HCT116 (cell line): ENCODE measurements around the gene ALOX5AP. TPM values are rescaled to one million over a fixed set of nuclear protein-coding genes. Genes with fewer than 3 reads are reported as not detected.

Experiments used
- ATAC-seq: fragments of 200-7000 bp; cut with Tn5 transposase; 2 replicates; pipeline ENCODE4 v1.9.1; 2020; ENCODE audit warnings: mild to moderate bottlenecking, moderate library complexity
- BruUV-seq: library from RNA; stranded (reverse); fragments of 400-500 nt; replicated peaks from 2 replicates; lab custom pipeline; 2021; lab: Mats Ljungman, UMichigan
- CTCF ChIA-PET: fragments of 300-600 bp; sonication (Branson Sonifier 250); formaldehyde crosslinking; loops from one replicate; lab custom pipeline; 2021; ENCODE audit warnings: antibody characterized with exemption; lab: Charles Lee
- POLR2A ChIA-PET: fragments of 300-600, 350-600 bp; sonication (Branson Sonifier 250); formaldehyde crosslinking; loops from one replicate; lab custom pipeline; 2021; ENCODE audit warnings: antibody characterized with exemption; lab: Charles Lee
- RAD21 ChIA-PET, 2 experiments: fragments of 300-600 bp; sonication (Branson Sonifier 250); formaldehyde crosslinking; loops; one replicate each; lab custom pipeline; 2023; ENCODE audit warnings: low total read pairs in 2 of 2; ENCODE audit not compliant: uncharacterized antibody in 2 of 2, unreplicated experiment in 2 of 2, low non-redundant PET in 1 of 2; lab: Charles Lee
- DNase-seq: peaks from one replicate; pipeline ENCODE4 v3.0.0-alpha.2; 2010; ENCODE audit warnings: low read depth, low spot score
- H2AFZ ChIP-seq: fragments of 200-600 bp; shearing (Covaris generic), sonication (generic); 2 replicates; pipeline ENCODE4 v1.6.1; 2017; ENCODE audit warnings: low read depth, mixed run types, mixed read lengths, antibody characterized with exemption, low read length; ENCODE audit not compliant: poor library complexity, severe bottlenecking
- H3K27ac ChIP-seq: 2 replicates; pipeline ENCODE4 v1.5.1; 2012; ENCODE audit warnings: low read depth, low read length
- H3K27me3 ChIP-seq: fragments of 200-600 bp; sonication (generic); 2 replicates; pipeline ENCODE4 v1.6.1; 2016; ENCODE audit warnings: mixed run types, low read length, mixed read lengths; ENCODE audit not compliant: insufficient read depth
- H3K36me3 ChIP-seq, 2 experiments: fragments of 200-500 bp in 1 of 2; fragments of 200-600 bp in 1 of 2; sonication (Bioruptor generic) in 1 of 2; sonication (generic) in 1 of 2; 2 replicates each; pipeline versions ENCODE4 v1.5.1 to v1.6.1; 2014 to 2016; ENCODE audit warnings: low read length in 2 of 2, inconsistent platforms in 1 of 2, mixed read lengths in 1 of 2, mixed run types in 1 of 2; ENCODE audit not compliant: insufficient read depth in 2 of 2, control insufficient read depth in 1 of 2
- H3K4me1 ChIP-seq, 2 experiments: fragments of 200-600 bp in 1 of 2; sonication (generic) in 1 of 2; 2 replicates each; pipeline versions ENCODE4 v1.5.1 to v1.6.1; 2012 to 2017; ENCODE audit warnings: low read length in 2 of 2, inconsistent platforms in 1 of 2, mild to moderate bottlenecking in 1 of 2, mixed read lengths in 1 of 2, mixed run types in 1 of 2, moderate library complexity in 1 of 2; ENCODE audit not compliant: insufficient read depth in 2 of 2, control insufficient read depth in 1 of 2
- H3K4me2 ChIP-seq: fragments of 200-600 bp; sonication (generic); 2 replicates; pipeline ENCODE4 v1.6.1; 2017; ENCODE audit warnings: mixed run types, low read length, mixed read lengths
- H3K4me3 ChIP-seq, 2 experiments: fragments of 200-600 bp in 1 of 2; sonication (generic) in 1 of 2; replicated peaks in 1 of 2; 2 replicates each; pipeline ENCODE4 v1.5.1; 2011 to 2016; ENCODE audit warnings: low read length in 2 of 2, control low read depth in 1 of 2, low read depth in 1 of 2, mild to moderate bottlenecking in 1 of 2, mixed read lengths in 1 of 2, mixed run types in 1 of 2
- H3K79me2 ChIP-seq: fragments of 200-600 bp; sonication (generic); 2 replicates; pipeline ENCODE4 v1.6.1; 2017; ENCODE audit warnings: mild to moderate bottlenecking, mixed run types, low read length, moderate library complexity, mixed read lengths; ENCODE audit not compliant: insufficient read depth
- H3K9ac ChIP-seq: fragments of 200-600 bp; sonication (generic); 2 replicates; pipeline ENCODE4 v1.6.1; 2016; ENCODE audit warnings: low read length, mixed read lengths
- H3K9me2 ChIP-seq: fragments of 200-600 bp; sonication (generic), shearing (Covaris generic); 2 replicates; pipeline ENCODE4 v1.6.1; 2017; ENCODE audit warnings: mixed run types, mild to moderate bottlenecking, moderate library complexity; ENCODE audit not compliant: insufficient read depth
- H3K9me3 ChIP-seq, 2 experiments: fragments of 200-500 bp in 1 of 2; fragments of 200-600 bp in 1 of 2; sonication (Bioruptor generic) in 1 of 2; sonication (generic) in 1 of 2; 2 replicates each; pipeline ENCODE4 v1.6.1; 2014 to 2017; ENCODE audit warnings: low read length in 2 of 2, mixed read lengths in 2 of 2, inconsistent platforms in 1 of 2, low read depth in 1 of 2, mild to moderate bottlenecking in 1 of 2, mixed run types in 1 of 2, moderate library complexity in 1 of 2; ENCODE audit not compliant: control insufficient read depth in 1 of 2, insufficient read depth in 1 of 2
- H4K20me1 ChIP-seq: fragments of 200-600 bp; sonication (generic), shearing (Covaris generic); 2 replicates; pipeline ENCODE4 v1.6.1; 2017; ENCODE audit warnings: mixed run types, mild to moderate bottlenecking, moderate library complexity; ENCODE audit not compliant: insufficient read depth
- CBX3 ChIP-seq: IDR thresholded peaks from 2 replicates; pipeline ENCODE4 v1.6.1; 2012; ENCODE audit warnings: low read depth
- CEBPB ChIP-seq: IDR thresholded peaks from 2 replicates; pipeline ENCODE4 v1.6.1; 2012; ENCODE audit warnings: low read depth
- EGR1 ChIP-seq: IDR thresholded peaks from 2 replicates; pipeline ENCODE4 v1.6.1; 2012; ENCODE audit warnings: low read depth
- EZH2 ChIP-seq: fragments of 200-600 bp; sonication (generic); IDR thresholded peaks from 2 replicates; pipeline ENCODE4 v1.6.1; 2017; ENCODE audit warnings: antibody characterized with exemption, mixed run types
- FOSL1 ChIP-seq: IDR thresholded peaks from 2 replicates; pipeline ENCODE4 v1.6.1; 2012; ENCODE audit warnings: low read depth
- JUND ChIP-seq: IDR thresholded peaks from 2 replicates; pipeline ENCODE4 v1.6.1; 2012
- POLR2A ChIP-seq: IDR thresholded peaks from 2 replicates; pipeline ENCODE4 v1.7.0; 2011; ENCODE audit warnings: borderline replicate concordance; ENCODE audit not compliant: insufficient read depth, insufficient read length; ENCODE audit errors: extremely low read depth
- POLR2AphosphoS5 ChIP-seq: IDR thresholded peaks from 2 replicates; pipeline ENCODE4 v1.6.1; 2011; ENCODE audit warnings: mild to moderate bottlenecking, low read depth, low read length, moderate library complexity
- RAD21 ChIP-seq: IDR thresholded peaks from 2 replicates; pipeline ENCODE4 v1.6.1; 2012; ENCODE audit warnings: low read depth, mild to moderate bottlenecking
- SIN3A ChIP-seq: IDR thresholded peaks from 2 replicates; pipeline ENCODE4 v1.6.1; 2012; ENCODE audit warnings: low read depth
- SRF ChIP-seq: IDR thresholded peaks from 2 replicates; pipeline ENCODE4 v1.6.1; 2012; ENCODE audit warnings: low read depth
- TCF7L2 ChIP-seq: IDR thresholded peaks from 2 replicates; pipeline ENCODE4 v1.7.0; 2011; ENCODE audit warnings: borderline replicate concordance, inconsistent platforms; ENCODE audit not compliant: insufficient read depth, insufficient read length; ENCODE audit errors: extremely low read depth
- YY1 ChIP-seq: IDR thresholded peaks from 2 replicates; pipeline ENCODE4 v1.6.1; 2011; ENCODE audit warnings: low read length, low read depth, moderate library complexity, mild to moderate bottlenecking; ENCODE audit not compliant: insufficient replicate concordance; ENCODE audit errors: extremely low read depth
- ZNF274 ChIP-seq: fragments of 200-500 bp; sonication (Bioruptor generic); IDR thresholded peaks from 2 replicates; pipeline ENCODE4 v1.6.1; 2014; ENCODE audit warnings: mild to moderate bottlenecking, low read depth, low read length, inconsistent platforms
- intact Hi-C: fragments of 100-400 bp; cut with micrococcal nuclease; formaldehyde crosslinking; loops from 2 replicates; pipeline ENCODE4 v1.10.0; 2022
- total RNA-seq: library from RNA; stranded (reverse); gene quantifications from one replicate; pipeline ENCODE4 v1.2.1, GENCODE V29; 2021; ENCODE audit not compliant: unreplicated experiment
- TF ChIP-seq, protein P1 (sequence below): IDR thresholded peaks from 2 replicates; pipeline ENCODE4 v1.6.1; 2012
- TF ChIP-seq, protein P2 (sequence below): IDR thresholded peaks from 2 replicates; pipeline ENCODE4 v1.6.1; 2012; ENCODE audit warnings: low read depth
- TF ChIP-seq, protein P3 (sequence below): IDR thresholded peaks from 2 replicates; pipeline ENCODE4 v1.6.1; 2012
- TF ChIP-seq, protein P4 (sequence below), 3 experiments: fragments of 200-600 bp in 1 of 3; sonication (generic) in 1 of 3; IDR thresholded peaks in 2 of 3; conservative IDR thresholded peaks in 1 of 3; 2 replicates each; pipeline ENCODE4 v1.5.1; 2012 to 2017; ENCODE audit warnings: low read depth in 2 of 3, low read length in 2 of 3, antibody characterized with exemption in 1 of 3, borderline replicate concordance in 1 of 3, control low read depth in 1 of 3, mild to moderate bottlenecking in 1 of 3, mixed read lengths in 1 of 3, mixed run types in 1 of 3, moderate library complexity in 1 of 3; ENCODE audit not compliant: insufficient read depth in 1 of 3

ALOX5AP gene
- total RNA-seq, 1 experiment from 2014 or later: not detected

DNA sequence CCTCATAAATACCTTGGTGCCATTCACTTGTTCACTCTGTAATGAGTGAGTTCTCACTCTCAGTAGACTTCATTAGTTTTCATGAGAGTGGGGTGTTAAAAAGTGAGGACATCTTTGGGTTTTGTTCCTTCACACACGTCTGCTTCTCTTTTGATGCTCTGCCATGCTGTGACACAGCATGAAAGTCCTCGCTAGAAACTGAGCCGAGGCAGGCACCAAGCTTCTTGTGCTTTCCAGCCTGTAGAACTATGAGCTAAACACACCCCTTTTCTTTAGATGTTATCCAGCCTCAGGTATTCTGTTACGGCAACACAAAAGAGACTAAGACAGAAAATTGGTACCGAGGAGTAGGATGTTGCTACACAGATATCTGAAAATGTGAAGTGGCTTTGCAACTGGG lies 43.7 kb downstream of the ALOX5AP start:
- no peaks in the 10 kb centered on the region for H4K20me1 ChIP-seq
- ATAC-seq: no peak
- RAD21 ChIA-PET: interaction anchor here in 1 of 2 experiments (0.6 kb wide), 1 partner anchor 29 kb away, joined by 3 read pairs; no protein-coding TSS in a partner anchor
- intact Hi-C loops: no loop called here
- H3K9ac ChIP-seq: no peak overlapping the region
- no peak overlapping the region for H3K4me3 ChIP-seq
- H3K79me2 ChIP-seq: no peaks in the 10 kb centered on the region
- no TSS peak for BruUV-seq
- no peaks in the 10 kb centered on the region for H3K36me3 ChIP-seq
- peaks cover 14% of the 10 kb centered on the region; the same call in 1 of the 2 replicates for H3K27me3 ChIP-seq
- CTCF ChIA-PET: no interaction called here
- H3K4me1 ChIP-seq: no peaks in the 10 kb centered on the region
- no peaks in the 10 kb centered on the region for H3K9me3 ChIP-seq
- TF ChIP-seq FOSL1 (no peak), EZH2 (no peak), ZNF274 (no peak), POLR2A (no peak), SIN3A (no peak), JUND (no peak), TCF7L2 (no peak), EGR1 (no peak), CBX3 (no peak), RAD21 (no peak), YY1 (no peak), CEBPB (no peak), SRF (no peak), POLR2AphosphoS5 (no peak)
- TF ChIP-seq, protein P1, sequence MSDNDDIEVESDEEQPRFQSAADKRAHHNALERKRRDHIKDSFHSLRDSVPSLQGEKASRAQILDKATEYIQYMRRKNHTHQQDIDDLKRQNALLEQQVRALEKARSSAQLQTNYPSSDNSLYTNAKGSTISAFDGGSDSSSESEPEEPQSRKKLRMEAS: no peak
- TF ChIP-seq, protein P2, sequence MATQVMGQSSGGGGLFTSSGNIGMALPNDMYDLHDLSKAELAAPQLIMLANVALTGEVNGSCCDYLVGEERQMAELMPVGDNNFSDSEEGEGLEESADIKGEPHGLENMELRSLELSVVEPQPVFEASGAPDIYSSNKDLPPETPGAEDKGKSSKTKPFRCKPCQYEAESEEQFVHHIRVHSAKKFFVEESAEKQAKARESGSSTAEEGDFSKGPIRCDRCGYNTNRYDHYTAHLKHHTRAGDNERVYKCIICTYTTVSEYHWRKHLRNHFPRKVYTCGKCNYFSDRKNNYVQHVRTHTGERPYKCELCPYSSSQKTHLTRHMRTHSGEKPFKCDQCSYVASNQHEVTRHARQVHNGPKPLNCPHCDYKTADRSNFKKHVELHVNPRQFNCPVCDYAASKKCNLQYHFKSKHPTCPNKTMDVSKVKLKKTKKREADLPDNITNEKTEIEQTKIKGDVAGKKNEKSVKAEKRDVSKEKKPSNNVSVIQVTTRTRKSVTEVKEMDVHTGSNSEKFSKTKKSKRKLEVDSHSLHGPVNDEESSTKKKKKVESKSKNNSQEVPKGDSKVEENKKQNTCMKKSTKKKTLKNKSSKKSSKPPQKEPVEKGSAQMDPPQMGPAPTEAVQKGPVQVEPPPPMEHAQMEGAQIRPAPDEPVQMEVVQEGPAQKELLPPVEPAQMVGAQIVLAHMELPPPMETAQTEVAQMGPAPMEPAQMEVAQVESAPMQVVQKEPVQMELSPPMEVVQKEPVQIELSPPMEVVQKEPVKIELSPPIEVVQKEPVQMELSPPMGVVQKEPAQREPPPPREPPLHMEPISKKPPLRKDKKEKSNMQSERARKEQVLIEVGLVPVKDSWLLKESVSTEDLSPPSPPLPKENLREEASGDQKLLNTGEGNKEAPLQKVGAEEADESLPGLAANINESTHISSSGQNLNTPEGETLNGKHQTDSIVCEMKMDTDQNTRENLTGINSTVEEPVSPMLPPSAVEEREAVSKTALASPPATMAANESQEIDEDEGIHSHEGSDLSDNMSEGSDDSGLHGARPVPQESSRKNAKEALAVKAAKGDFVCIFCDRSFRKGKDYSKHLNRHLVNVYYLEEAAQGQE: no peak
- TF ChIP-seq, protein P3, sequence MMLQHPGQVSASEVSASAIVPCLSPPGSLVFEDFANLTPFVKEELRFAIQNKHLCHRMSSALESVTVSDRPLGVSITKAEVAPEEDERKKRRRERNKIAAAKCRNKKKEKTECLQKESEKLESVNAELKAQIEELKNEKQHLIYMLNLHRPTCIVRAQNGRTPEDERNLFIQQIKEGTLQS: no peak
- TF ChIP-seq, protein P4, sequence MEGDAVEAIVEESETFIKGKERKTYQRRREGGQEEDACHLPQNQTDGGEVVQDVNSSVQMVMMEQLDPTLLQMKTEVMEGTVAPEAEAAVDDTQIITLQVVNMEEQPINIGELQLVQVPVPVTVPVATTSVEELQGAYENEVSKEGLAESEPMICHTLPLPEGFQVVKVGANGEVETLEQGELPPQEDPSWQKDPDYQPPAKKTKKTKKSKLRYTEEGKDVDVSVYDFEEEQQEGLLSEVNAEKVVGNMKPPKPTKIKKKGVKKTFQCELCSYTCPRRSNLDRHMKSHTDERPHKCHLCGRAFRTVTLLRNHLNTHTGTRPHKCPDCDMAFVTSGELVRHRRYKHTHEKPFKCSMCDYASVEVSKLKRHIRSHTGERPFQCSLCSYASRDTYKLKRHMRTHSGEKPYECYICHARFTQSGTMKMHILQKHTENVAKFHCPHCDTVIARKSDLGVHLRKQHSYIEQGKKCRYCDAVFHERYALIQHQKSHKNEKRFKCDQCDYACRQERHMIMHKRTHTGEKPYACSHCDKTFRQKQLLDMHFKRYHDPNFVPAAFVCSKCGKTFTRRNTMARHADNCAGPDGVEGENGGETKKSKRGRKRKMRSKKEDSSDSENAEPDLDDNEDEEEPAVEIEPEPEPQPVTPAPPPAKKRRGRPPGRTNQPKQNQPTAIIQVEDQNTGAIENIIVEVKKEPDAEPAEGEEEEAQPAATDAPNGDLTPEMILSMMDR (IDR thresholded peaks at IDR 0.05 in 2 of 3, conservative IDR thresholded peaks at IDR 0.05 in 1 of 3; ENCODE audit: borderline replicate concordance in 1 of 3, insufficient read depth in 1 of 3, low read depth in 2 of 3, low read length in 2 of 3): no peak
- TF ChIP-seq, all 23 proteins: peak for 0
- no peak for DNase-seq
- POLR2A ChIA-PET: no interaction called here
- Histone ChIP-seq H3K9me2 (no peaks in the 10 kb centered on the region), H2AFZ (no peak overlapping the region), H3K27ac (no peak overlapping the region), H3K4me2 (no peak overlapping the region)
